ENCODE results near the gene NSF. TPM values are rescaled to one million over a fixed set of nuclear protein-coding genes. Genes with fewer than 3 reads are reported as not detected.

The NSF gene
- total RNA-seq, 4 donors from 2014 or later: 18.1 to 51.3 (median 47.0) TPM

- intact Hi-C loops (cut with DNase I; ENCODE audit: low total_unique reads) (loop anchor here (10.0 kb wide), 1 partner anchor 292 kb away; no protein-coding TSS in a partner anchor), in situ Hi-C loops (cut with MboI; ENCODE audit: low pct_ligation_motif_present in 1 of 4, low pct_unique_long_range_greater_than_20kb in 1 of 4, low sequenced_read_pairs in 3 of 4) (no loop called here)
- H3K27ac ChIP-seq: no peak overlapping the region
- peak; percentile 31 for DNase-seq
- H3K9me3 ChIP-seq: no peaks in the 10 kb centered on the region
- H3K36me3 ChIP-seq: no peaks in the 10 kb centered on the region
- TF ChIP-seq POLR2AphosphoS5 (IDR thresholded peaks at IDR 0.05) (no peak), CTCF (IDR thresholded peaks at IDR 0.05) (peak; percentile 37 to 54 (median 48))
- WGBS, 2 donors (ENCODE audit: low coverage in 1 of 2): 40 to 72% methylated on average over 2 to 9 of the region's 9 CpGs
- peaks cover 0 to 4% (median 0%) of the 10 kb centered on the region in 4 donors for H3K4me1 ChIP-seq
- H3K4me3 ChIP-seq: no peak overlapping the region
- no peaks in the 10 kb centered on the region for H3K27me3 ChIP-seq
Observed at GRCh38 chr17:46782250-46782953, 191.9 kb downstream of the NSF start.

DNA sequence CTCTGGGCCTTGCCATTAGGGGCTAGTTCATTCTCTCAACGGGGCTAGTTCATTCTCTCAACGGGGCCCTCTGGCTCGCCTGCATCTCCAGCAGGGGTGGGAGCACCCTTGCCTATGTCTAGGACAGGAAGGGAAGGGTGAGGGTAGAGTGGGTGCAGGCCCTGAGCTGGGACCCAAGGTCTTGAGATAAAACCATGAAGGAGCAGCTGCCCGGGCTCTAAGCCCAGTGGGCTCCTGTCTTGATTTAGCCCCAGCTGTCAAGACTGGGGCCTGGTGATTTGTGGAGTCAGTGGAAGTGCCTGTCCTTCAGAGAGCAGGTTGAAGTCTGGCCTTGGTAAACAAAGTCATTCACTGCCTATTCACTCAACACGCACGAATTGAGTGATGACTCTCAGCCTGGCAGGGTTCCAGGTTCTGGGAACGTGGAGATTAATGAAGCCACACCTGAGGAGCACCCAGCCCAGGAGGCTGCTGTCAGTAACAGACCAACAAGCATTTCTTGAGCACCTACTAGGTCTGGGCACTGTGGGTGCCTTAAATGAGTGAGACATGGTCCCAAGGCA lies 192.6 kb downstream of the NSF start:
- WGBS, 2 donors (ENCODE audit: low coverage in 1 of 2): 54% methylated on average over 6 of the region's 7 CpGs; no CpG with 5 or more reads in 1 of the 2 donors
- Histone ChIP-seq H3K27ac (no peak overlapping the region), H3K9me3 (no peaks in the 10 kb centered on the region), H3K27me3 (no peaks in the 10 kb centered on the region), H3K4me3 (no peak overlapping the region), H3K36me3 (no peaks in the 10 kb centered on the region), H3K4me1 (peaks cover 0 to 4% (median 0%) of the 10 kb centered on the region in 4 donors)
- DNase-seq: peak; percentile 76
- no peak for TF ChIP-seq EP300 (IDR thresholded peaks at IDR 0.05; ENCODE audit: low read depth)
- TF ChIP-seq POLR2AphosphoS5 (IDR thresholded peaks at IDR 0.05): no peak
- TF ChIP-seq POLR2A (IDR thresholded peaks at IDR 0.05): no peak
- TF ChIP-seq CTCF (IDR thresholded peaks at IDR 0.05): no peak
- in situ Hi-C loops (cut with MboI; ENCODE audit: low pct_ligation_motif_present in 1 of 4, low pct_unique_long_range_greater_than_20kb in 1 of 4, low sequenced_read_pairs in 3 of 4) (no loop called here), intact Hi-C loops (cut with DNase I; ENCODE audit: low total_unique reads) (loop anchor here (10.0 kb wide), 1 partner anchor 292 kb away; no protein-coding TSS in a partner anchor)

DNA sequence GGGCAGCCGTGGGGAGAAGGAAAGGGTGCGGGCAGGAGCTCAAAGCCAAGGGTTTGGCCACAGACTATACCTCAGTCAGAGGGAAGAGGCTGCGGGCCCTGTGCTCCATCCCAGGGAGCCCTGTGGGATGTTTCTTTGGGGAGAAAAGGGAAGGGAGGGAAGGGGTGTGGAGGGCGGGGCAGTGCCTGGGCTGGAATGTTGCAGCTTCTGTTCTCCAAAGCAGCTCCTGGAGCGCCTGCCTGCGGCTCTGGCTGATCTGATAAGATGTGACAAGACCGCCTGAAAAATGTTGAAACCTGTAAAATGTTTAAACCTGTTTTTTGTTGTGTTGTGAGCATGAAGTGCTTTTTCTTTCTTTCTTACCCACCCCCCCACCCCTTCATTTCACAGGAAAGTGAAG lies 195.2 kb downstream of the NSF start:
- intact Hi-C loops (cut with DNase I; ENCODE audit: low total_unique reads): loop anchor here (10.0 kb wide), 1 partner anchor 289 kb away; no protein-coding TSS in a partner anchor

More for the DNA sequence above, 195.2 kb downstream of the NSF start:
- DNase-seq: no peak
- H3K27me3 ChIP-seq: peaks cover 8% of the 10 kb centered on the region
- 63% methylated on average over 7 of the region's 7 CpGs; no CpG with 5 or more reads in 1 of the 2 donors for WGBS, 2 donors (ENCODE audit: low coverage in 1 of 2)
- in situ Hi-C loops (cut with MboI; ENCODE audit: low pct_ligation_motif_present in 1 of 4, low pct_unique_long_range_greater_than_20kb in 1 of 4, low sequenced_read_pairs in 3 of 4): no loop called here
- no peaks in the 10 kb centered on the region for H3K9me3 ChIP-seq
- H3K4me1 ChIP-seq: peaks cover 0 to 4% (median 0%) of the 10 kb centered on the region in 4 donors
- H3K36me3 ChIP-seq: no peaks in the 10 kb centered on the region
- TF ChIP-seq CTCF (IDR thresholded peaks at IDR 0.05) (no peak), POLR2AphosphoS5 (IDR thresholded peaks at IDR 0.05) (no peak), EP300 (IDR thresholded peaks at IDR 0.05; ENCODE audit: low read depth) (no peak), POLR2A (IDR thresholded peaks at IDR 0.05) (no peak)
- H3K27ac ChIP-seq: no peak overlapping the region
- H3K4me3 ChIP-seq: no peak overlapping the region

Data from transverse colon (tissue), 4 donors.